Fibroblast of lung (primary cell): ENCODE results near the gene ARHGAP35. TPM values are rescaled to one million over a fixed set of nuclear protein-coding genes. Genes with fewer than 3 reads are reported as not detected.

Experiments used
- DNase-seq, 2 donors: peaks; one replicate each; pipeline versions ENCODE4 v3.0.0 to v3.0.0-alpha.2; 2010; ENCODE audit warnings: low read depth in 2 of 2
- H2AFZ ChIP-seq: 2 replicates; pipeline ENCODE4 v1.5.1; 2012; ENCODE audit warnings: low read length, control low read depth, inconsistent platforms
- H3K27ac ChIP-seq: 2 replicates; pipeline ENCODE4 v1.5.1; 2011; ENCODE audit warnings: low read length, control low read depth; ENCODE audit not compliant: insufficient read depth
- H3K27me3 ChIP-seq: 2 replicates; pipeline ENCODE4 v1.5.1; 2011; ENCODE audit warnings: mild to moderate bottlenecking, low read length; ENCODE audit not compliant: control insufficient read depth, insufficient read depth
- H3K36me3 ChIP-seq: 2 replicates; pipeline ENCODE4 v1.5.1; 2011; ENCODE audit warnings: low read length; ENCODE audit not compliant: control insufficient read depth, insufficient read depth
- H3K4me1 ChIP-seq: 2 replicates; pipeline ENCODE4 v1.5.1; 2011; ENCODE audit warnings: low read length; ENCODE audit not compliant: control insufficient read depth, insufficient read depth; ENCODE audit errors: extremely low read depth
- H3K4me2 ChIP-seq: 2 replicates; pipeline ENCODE4 v1.5.1; 2011; ENCODE audit warnings: low read length, control low read depth; ENCODE audit not compliant: insufficient read depth; ENCODE audit errors: extremely low read depth
- H3K4me3 ChIP-seq, 4 experiments: fragments of 200-600 bp in 1 of 4; sonication (generic) in 1 of 4; replicated peaks in 1 of 4; 2 replicates each; pipeline ENCODE4 v1.5.1; 2011 to 2016; ENCODE audit warnings: low read length in 4 of 4, low read depth in 3 of 4, mild to moderate bottlenecking in 3 of 4, control low read depth in 2 of 4, inconsistent platforms in 1 of 4, mixed read lengths in 1 of 4; ENCODE audit not compliant: insufficient read depth in 1 of 4; ENCODE audit errors: control extremely low read depth in 1 of 4
- H3K79me2 ChIP-seq: 2 replicates; pipeline ENCODE4 v1.5.1; 2012; ENCODE audit warnings: mild to moderate bottlenecking, low read length, inconsistent platforms; ENCODE audit not compliant: control insufficient read depth, insufficient read depth
- H3K9ac ChIP-seq: 2 replicates; pipeline ENCODE4 v1.5.1; 2011; ENCODE audit warnings: mild to moderate bottlenecking, low read length, control low read depth; ENCODE audit not compliant: insufficient read depth
- H3K9me3 ChIP-seq: 2 replicates; pipeline ENCODE4 v1.5.1; 2012; ENCODE audit warnings: low read depth, low read length; ENCODE audit not compliant: control insufficient read depth, insufficient read depth
- H4K20me1 ChIP-seq: 2 replicates; pipeline ENCODE4 v1.5.1; 2011; ENCODE audit warnings: low read length; ENCODE audit not compliant: control insufficient read depth, insufficient read depth; ENCODE audit errors: extremely low read depth
- EZH2 ChIP-seq: IDR thresholded peaks from 2 replicates; pipeline ENCODE4 v1.5.1; 2012; ENCODE audit warnings: low read length, control low read depth, mild to moderate bottlenecking; ENCODE audit errors: missing control alignments
- polyA plus RNA-seq, 2 donors: library from polyadenylated mRNA; depleted of rRNA in 1 of 2; stranded (reverse) in 1 of 2; unstranded in 1 of 2; fragments of >200 nt; gene quantifications; 2 replicates each; pipeline ENCODE4 v1.2.1, GENCODE V29; 2011 to 2012; ENCODE audit warnings: missing spikeins in 1 of 2
- total RNA-seq: library from RNA; depleted of rRNA; stranded (reverse); fragments of >200 nt; gene quantifications from 2 replicates; pipeline ENCODE4 v1.2.1, GENCODE V29; 2014
- TF ChIP-seq, protein P1 (sequence below), 2 donors: IDR thresholded peaks in 1 of 2; conservative IDR thresholded peaks in 1 of 2; 1 replicate in 1 of 2; 2 replicates in 1 of 2; pipeline ENCODE4 v1.5.1; 2011 to 2012; ENCODE audit warnings: low read length in 2 of 2, control low read depth in 1 of 2, inconsistent platforms in 1 of 2, low read depth in 1 of 2, mild to moderate bottlenecking in 1 of 2

Gene ARHGAP35
- total and polyA plus RNA-seq, 2 donors (not counting 1 experiment from before 2014, with no cell fraction given), result 26.0 to 47.6 TPM

DNA sequence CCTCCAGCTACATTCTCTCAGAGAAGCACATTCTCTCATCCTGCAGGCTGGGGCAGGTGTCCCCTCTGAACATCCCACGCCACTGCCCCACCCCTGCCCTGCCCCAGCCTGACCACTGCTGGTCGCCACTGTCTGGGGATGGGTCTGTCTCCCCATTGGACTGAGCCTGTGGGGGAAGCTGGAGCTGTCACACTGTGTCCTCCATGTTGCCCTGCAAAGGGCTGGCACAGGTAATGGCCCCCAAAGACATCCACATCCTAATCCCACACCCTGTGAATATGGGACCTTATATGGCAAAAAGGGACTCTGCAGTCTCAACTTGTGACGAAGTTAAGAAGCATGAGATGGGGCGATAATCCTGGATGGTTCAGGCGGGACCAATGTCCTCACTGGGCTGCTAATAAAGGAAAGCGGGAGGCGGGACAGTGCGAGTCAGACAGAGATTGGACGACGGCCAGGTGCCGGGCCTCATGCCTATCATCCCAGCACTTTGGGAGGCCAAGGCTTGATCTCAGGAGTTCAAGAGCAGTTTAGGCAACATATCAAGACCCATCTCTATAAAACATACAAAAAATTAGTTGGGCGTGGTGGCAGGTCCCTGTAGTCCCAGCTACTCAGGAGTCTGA is 19.2 kb upstream of the ARHGAP35 start:
- Histone ChIP-seq H4K20me1 (no peaks in the 10 kb centered on the region), H3K27ac (no peak overlapping the region), H3K4me3 (no peak overlapping the region), H3K9me3 (no peaks in the 10 kb centered on the region), H3K4me1 (peaks cover 6% of the 10 kb centered on the region), H3K9ac (no peak overlapping the region), H3K79me2 (peaks cover 11% of the 10 kb centered on the region), H2AFZ (no peak overlapping the region), H3K4me2 (no peak overlapping the region), H3K36me3 (peaks cover 21% of the 10 kb centered on the region), H3K27me3 (no peaks in the 10 kb centered on the region)
- peak; percentile 51 to 70 for DNase-seq
- TF ChIP-seq, protein P1, sequence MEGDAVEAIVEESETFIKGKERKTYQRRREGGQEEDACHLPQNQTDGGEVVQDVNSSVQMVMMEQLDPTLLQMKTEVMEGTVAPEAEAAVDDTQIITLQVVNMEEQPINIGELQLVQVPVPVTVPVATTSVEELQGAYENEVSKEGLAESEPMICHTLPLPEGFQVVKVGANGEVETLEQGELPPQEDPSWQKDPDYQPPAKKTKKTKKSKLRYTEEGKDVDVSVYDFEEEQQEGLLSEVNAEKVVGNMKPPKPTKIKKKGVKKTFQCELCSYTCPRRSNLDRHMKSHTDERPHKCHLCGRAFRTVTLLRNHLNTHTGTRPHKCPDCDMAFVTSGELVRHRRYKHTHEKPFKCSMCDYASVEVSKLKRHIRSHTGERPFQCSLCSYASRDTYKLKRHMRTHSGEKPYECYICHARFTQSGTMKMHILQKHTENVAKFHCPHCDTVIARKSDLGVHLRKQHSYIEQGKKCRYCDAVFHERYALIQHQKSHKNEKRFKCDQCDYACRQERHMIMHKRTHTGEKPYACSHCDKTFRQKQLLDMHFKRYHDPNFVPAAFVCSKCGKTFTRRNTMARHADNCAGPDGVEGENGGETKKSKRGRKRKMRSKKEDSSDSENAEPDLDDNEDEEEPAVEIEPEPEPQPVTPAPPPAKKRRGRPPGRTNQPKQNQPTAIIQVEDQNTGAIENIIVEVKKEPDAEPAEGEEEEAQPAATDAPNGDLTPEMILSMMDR (conservative IDR thresholded peaks at IDR 0.05 in 1 of 2, IDR thresholded peaks at IDR 0.05 in 1 of 2; ENCODE audit: low read depth in 1 of 2, low read length in 2 of 2), result no peak
- no peak for TF ChIP-seq EZH2

DNA sequence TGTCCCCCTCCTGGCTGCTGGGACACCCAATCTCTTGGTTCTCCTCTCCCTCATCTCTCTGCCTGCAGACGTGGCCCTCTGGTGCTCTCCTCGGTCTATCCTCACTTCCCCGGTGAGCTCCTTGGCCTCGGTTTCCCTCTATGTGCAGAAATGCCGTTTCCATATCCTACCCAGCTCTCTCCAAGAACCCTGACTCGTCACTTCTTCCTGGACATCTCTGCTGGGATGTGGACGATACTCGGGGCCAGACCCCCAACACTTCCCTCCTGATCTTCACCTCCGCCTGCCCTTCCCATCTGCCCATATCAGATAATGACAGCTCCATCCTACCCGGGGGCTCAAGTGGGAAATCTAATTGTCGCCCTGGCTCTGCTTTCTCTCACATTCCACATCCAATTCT is 18.0 kb upstream of the ARHGAP35 start:
- H3K9me3 ChIP-seq, result no peaks in the 10 kb centered on the region
- DNase-seq, result no peak
- no peak for TF ChIP-seq EZH2
- TF ChIP-seq, protein P1 (conservative IDR thresholded peaks at IDR 0.05 in 1 of 2, IDR thresholded peaks at IDR 0.05 in 1 of 2; ENCODE audit: low read depth in 1 of 2, low read length in 2 of 2), result no peak
- no peak overlapping the region for H2AFZ ChIP-seq
- no peak overlapping the region for H3K4me2 ChIP-seq
- H3K4me3 ChIP-seq, result no peak overlapping the region
- peaks cover 23% of the 10 kb centered on the region for H3K36me3 ChIP-seq
- H4K20me1 ChIP-seq, result no peaks in the 10 kb centered on the region
- H3K4me1 ChIP-seq, result peaks cover 6% of the 10 kb centered on the region
- no peak overlapping the region for H3K27ac ChIP-seq
- no peak overlapping the region for H3K9ac ChIP-seq
- H3K79me2 ChIP-seq, result peaks cover 19% of the 10 kb centered on the region
- no peaks in the 10 kb centered on the region for H3K27me3 ChIP-seq

- Histone ChIP-seq H3K27ac (no peak overlapping the region), H3K4me3 (no peak overlapping the region), H3K27me3 (no peaks in the 10 kb centered on the region), H3K9ac (no peak overlapping the region), H2AFZ (no peak overlapping the region), H3K79me2 (peaks cover 28% of the 10 kb centered on the region), H3K4me1 (peaks cover 6% of the 10 kb centered on the region), H3K4me2 (no peak overlapping the region), H3K9me3 (no peaks in the 10 kb centered on the region), H4K20me1 (no peaks in the 10 kb centered on the region), H3K36me3 (peaks cover 21% of the 10 kb centered on the region)
- peak in 1 of 2 donors; percentile 32 for DNase-seq
- TF ChIP-seq, protein P1 (conservative IDR thresholded peaks at IDR 0.05 in 1 of 2, IDR thresholded peaks at IDR 0.05 in 1 of 2; ENCODE audit: low read depth in 1 of 2, low read length in 2 of 2), result no peak
- TF ChIP-seq EZH2, result no peak
Observed at GRCh38 chr19:46844067-46844489, 16.7 kb upstream of the ARHGAP35 start.
